ENCODE results near the gene NFATC1. TPM values are rescaled to one million over a fixed set of nuclear protein-coding genes. Genes with fewer than 3 reads are reported as not detected.

NFATC1 gene
- polyA plus RNA-seq, 1 of the 3 experiments (the other 2 are of a cell fraction): 0.02 TPM

- Histone ChIP-seq H3K36me3 (replicated peaks in 1 of 2; ENCODE audit: control insufficient read depth in 1 of 2, insufficient read depth in 2 of 2, low read length in 1 of 2) (no peaks in the 10 kb centered on the region), H3K4me2 (no peak overlapping the region), H3K4me1 (ENCODE audit: control insufficient read depth in 1 of 2, insufficient read depth in 2 of 2, low read depth in 1 of 2, low read length in 1 of 2) (no peaks in the 10 kb centered on the region; a peak in 1 of 4 replicates), H3K9me3 (no peaks in the 10 kb centered on the region), H3K79me2 (ENCODE audit: insufficient read depth) (no peaks in the 10 kb centered on the region), H3K27me3 (ENCODE audit: insufficient read depth) (peaks cover 95% of the 10 kb centered on the region), H3F3A (replicated peaks; ENCODE audit: insufficient read depth) (no peaks in the 10 kb centered on the region), H3K27ac (ENCODE audit: low read depth in 2 of 2, low read length in 1 of 2) (no peak overlapping the region), H3K9ac (no peak overlapping the region), H3K9me2 (no peaks in the 10 kb centered on the region), H3K4me3 (ENCODE audit: low read depth in 2 of 2, low read length in 1 of 2) (no peak overlapping the region), H4K20me1 (ENCODE audit: insufficient read depth) (no peaks in the 10 kb centered on the region), H2AFZ (ENCODE audit: low read depth) (no peak overlapping the region)
- ChIA-PET POLR2A (no interaction called here), CTCF (no interaction called here)
- no peak for TF ChIP-seq REST (IDR thresholded peaks at IDR 0.05; ENCODE audit: low read depth, low read length)
- WGBS (ENCODE audit: low lambda C conversion rate): 8% methylated on average over 9 of the region's 11 CpGs
- DNase-seq: no peak
These were observed 8.1 kb upstream of the NFATC1 start for GRCh38 chr18:79387615-79388014.

- POLR2A ChIA-PET: no interaction called here
- Histone ChIP-seq H3K27me3 (ENCODE audit: insufficient read depth) (peaks cover 95% of the 10 kb centered on the region), H2AFZ (ENCODE audit: low read depth) (no peak overlapping the region)
These were observed 7.7 kb upstream of the NFATC1 start for GRCh38 chr18:79388043-79388442.

More at GRCh38 chr18:79388043-79388442, 7.7 kb upstream of the NFATC1 start:
- Histone ChIP-seq H3K4me1 (ENCODE audit: control insufficient read depth in 1 of 2, insufficient read depth in 2 of 2, low read depth in 1 of 2, low read length in 1 of 2) (no peaks in the 10 kb centered on the region; a peak in 1 of 4 replicates), H3K36me3 (replicated peaks in 1 of 2; ENCODE audit: control insufficient read depth in 1 of 2, insufficient read depth in 2 of 2, low read length in 1 of 2) (no peaks in the 10 kb centered on the region), H3K27ac (ENCODE audit: low read depth in 2 of 2, low read length in 1 of 2) (no peak overlapping the region), H3K4me3 (ENCODE audit: low read depth in 2 of 2, low read length in 1 of 2) (no peak overlapping the region), H3K9me2 (no peaks in the 10 kb centered on the region), H3K9me3 (no peaks in the 10 kb centered on the region), H3F3A (replicated peaks; ENCODE audit: insufficient read depth) (no peaks in the 10 kb centered on the region), H3K4me2 (no peak overlapping the region), H4K20me1 (ENCODE audit: insufficient read depth) (no peaks in the 10 kb centered on the region), H3K9ac (no peak overlapping the region), H3K79me2 (ENCODE audit: insufficient read depth) (no peaks in the 10 kb centered on the region)
- DNase-seq: no peak
- 0% methylated on average over 6 of the region's 7 CpGs for WGBS (ENCODE audit: low lambda C conversion rate)
- CTCF ChIA-PET: interaction anchor here (4.2 kb wide), 1 partner anchor 8 kb away, joined by 32 read pairs; no protein-coding TSS in a partner anchor
- TF ChIP-seq NFIC (IDR thresholded peaks at IDR 0.05; ENCODE audit: borderline replicate concordance): no peak
- no peak for TF ChIP-seq FOSL2 (IDR thresholded peaks at IDR 0.05; ENCODE audit: borderline replicate concordance, low read depth)
- TF ChIP-seq ZBTB33 (IDR thresholded peaks at IDR 0.05; ENCODE audit: borderline replicate concordance, low read depth): no peak
- TF ChIP-seq SIN3A (IDR thresholded peaks at IDR 0.05; ENCODE audit: borderline replicate concordance, low read depth, low read length): no peak
- TF ChIP-seq TAF1 (IDR thresholded peaks at IDR 0.05; ENCODE audit: borderline replicate concordance, low read depth, low read length): no peak
- no peak for TF ChIP-seq ELF1 (IDR thresholded peaks at IDR 0.05)
- TF ChIP-seq EP300 (IDR thresholded peaks at IDR 0.05; ENCODE audit: borderline replicate concordance in 1 of 2, low read depth in 1 of 2, low read length in 1 of 2): no peak
- TF ChIP-seq REST (IDR thresholded peaks at IDR 0.05; ENCODE audit: low read depth, low read length): no peak
- no peak for TF ChIP-seq MAX (IDR thresholded peaks at IDR 0.05; ENCODE audit: low read depth)
- no peak for TF ChIP-seq MXI1 (IDR thresholded peaks at IDR 0.05; ENCODE audit: low read depth, low read length)
- TF ChIP-seq SMC3 (IDR thresholded peaks at IDR 0.05; ENCODE audit: low read depth, low read length): no peak
- TF ChIP-seq FOXJ3 (CRISPR knock-in tag; IDR thresholded peaks at IDR 0.05): no peak
- no peak for TF ChIP-seq USF1 (IDR thresholded peaks at IDR 0.05; ENCODE audit: borderline replicate concordance, low read depth)
- TF ChIP-seq MEF2A (IDR thresholded peaks at IDR 0.05; ENCODE audit: borderline replicate concordance, low read depth): no peak
- TF ChIP-seq TCF12 (IDR thresholded peaks at IDR 0.05): no peak
- TF ChIP-seq GABPA (IDR thresholded peaks at IDR 0.05; ENCODE audit: low read depth): no peak
- no peak for TF ChIP-seq JUND (IDR thresholded peaks at IDR 0.05)
